HG03175 (cell line): Measurements from ENCODE around the gene EPSTI1.

Experiments used
- ATAC-seq: cut with Tn5 transposase; IDR thresholded peaks from one replicate; pipeline ENCODE4 v1.9.1; 2021; ENCODE audit warnings: mild to moderate bottlenecking, moderate library complexity; ENCODE audit not compliant: unreplicated experiment

Gene EPSTI1

GRCh38 chr13:42976066-42976465 lies 16.0 kb downstream of the EPSTI1 start:
- ATAC-seq, result no peak

- no peak for ATAC-seq
Observed at GRCh38 chr13:42973581-42973980, 18.5 kb downstream of the EPSTI1 start.

- peak; percentile 44 for ATAC-seq
Observed at GRCh38 chr13:42971691-42972347, 20.2 kb downstream of the EPSTI1 start.

- peak; percentile 62 for ATAC-seq
Observed at GRCh38 chr13:42970824-42971690, 21.0 kb downstream of the EPSTI1 start.

GRCh38 chr13:42969565-42970172 lies 22.4 kb downstream of the EPSTI1 start:
- ATAC-seq, result peak; percentile 48

GRCh38 chr13:42968906-42969305 lies 23.1 kb downstream of the EPSTI1 start:
- no peak for ATAC-seq

- no peak for ATAC-seq
Observed at GRCh38 chr13:42967660-42968059, 24.4 kb downstream of the EPSTI1 start.

GRCh38 chr13:42965281-42965680 lies 26.8 kb downstream of the EPSTI1 start:
- ATAC-seq, result no peak

- ATAC-seq, result no peak
Observed at GRCh38 chr13:42964761-42965161, 27.3 kb downstream of the EPSTI1 start.

GRCh38 chr13:42959615-42960014 lies 32.4 kb downstream of the EPSTI1 start:
- ATAC-seq, result no peak

GRCh38 chr13:42957881-42958280 lies 34.2 kb downstream of the EPSTI1 start:
- ATAC-seq, result no peak

- no peak for ATAC-seq
Observed at GRCh38 chr13:42950181-42950580, 41.9 kb downstream of the EPSTI1 start.

GRCh38 chr13:42947925-42948324 lies 44.1 kb downstream of the EPSTI1 start:
- ATAC-seq, result no peak

GRCh38 chr13:42946927-42947326 lies 45.1 kb downstream of the EPSTI1 start:
- no peak for ATAC-seq

- ATAC-seq, result no peak
Observed at GRCh38 chr13:42929886-42930535, 62.0 kb downstream of the EPSTI1 start.

GRCh38 chr13:42926555-42926954 lies 65.5 kb downstream of the EPSTI1 start:
- no peak for ATAC-seq

- no peak for ATAC-seq
Observed at GRCh38 chr13:42926043-42926442, 66.0 kb downstream of the EPSTI1 start.

GRCh38 chr13:42925626-42926025 lies 66.4 kb downstream of the EPSTI1 start:
- no peak for ATAC-seq

- ATAC-seq, result no peak
Observed at GRCh38 chr13:42924344-42924743, 67.7 kb downstream of the EPSTI1 start.

- ATAC-seq, result no peak
Observed at GRCh38 chr13:42907745-42908144, 84.3 kb downstream of the EPSTI1 start.

GRCh38 chr13:42906257-42906656 lies 85.8 kb downstream of the EPSTI1 start:
- no peak for ATAC-seq
